Activated CD4-positive, alpha-beta T cell treated with anti-CD3 and anti-CD28 coated beads for 36 hours (primary cell): ENCODE results near the gene RNF125. TPM values are rescaled to one million over a fixed set of nuclear protein-coding genes. Genes with fewer than 3 reads are reported as not detected.
A peak's percentile ranks its signal among the peaks of the same experiment; 100 is the strongest.

Source experiments
- ATAC-seq: fragments of 200-7000 bp; cut with Tn5 transposase; one replicate; pipeline ENCODE4 v1.10.0; 2021; ENCODE audit warnings: mild to moderate bottlenecking, moderate library complexity
- CTCF ChIA-PET: fragments of 350-600 bp; sonication (Branson Sonifier 250); formaldehyde crosslinking; loops from one replicate; lab custom pipeline; 2021; ENCODE audit warnings: antibody characterized with exemption; lab: Charles Lee
- POLR2A ChIA-PET: fragments of 350-600 bp; sonication (Branson Sonifier 250); formaldehyde crosslinking; loops from one replicate; lab custom pipeline; 2021; ENCODE audit warnings: antibody characterized with exemption, inconsistent platforms; lab: Charles Lee
- DNase-seq: peaks from one replicate; pipeline ENCODE4 v3.0.0-alpha.2; 2020
- H3K27ac Mint-ChIP-seq: one replicate; pipeline ENCODE4 v1.8.0; 2021; ENCODE audit warnings: mixed read lengths
- H3K27me3 Mint-ChIP-seq: one replicate; pipeline ENCODE4 v1.8.0; 2021; ENCODE audit warnings: mixed read lengths
- H3K36me3 Mint-ChIP-seq: one replicate; pipeline ENCODE4 v1.8.0; 2021; ENCODE audit warnings: low read depth, mixed read lengths
- H3K4me1 Mint-ChIP-seq: one replicate; pipeline ENCODE4 v1.8.0; 2021; ENCODE audit warnings: mixed read lengths
- H3K4me3 Mint-ChIP-seq: one replicate; pipeline ENCODE4 v1.8.0; 2021; ENCODE audit warnings: mild to moderate bottlenecking, moderate library complexity, mixed read lengths
- H3K9me3 Mint-ChIP-seq: one replicate; pipeline ENCODE4 v1.8.0; 2021; ENCODE audit warnings: low read depth, mixed read lengths
- intact Hi-C, 2 experiments: fragments of 100-400 bp; cut with DNase I in 1 of 2; cut with micrococcal nuclease in 1 of 2; formaldehyde crosslinking; loops; one replicate each; pipeline versions ENCODE4 v1.14.2 to v1.15.1; 2022 to 2024; cut with DNase I, micrococcal nuclease
- total RNA-seq, 2 experiments: library from RNA; stranded (reverse); gene quantifications; one replicate each; pipeline ENCODE4 v1.2.3, GENCODE V29; 2021

RNF125 gene
- total RNA-seq, 2 experiments from 2014 or later: 21.6 to 22.2 TPM

- Mint-ChIP-seq H3K9me3 (no peaks in the 10 kb centered on the region), H3K4me3 (peak overlapping the region; percentile 44), H3K27me3 (no peaks in the 10 kb centered on the region), H3K27ac (peak overlapping the region; percentile 70), H3K36me3 (peaks cover 27% of the 10 kb centered on the region), H3K4me1 (peaks cover 72% of the 10 kb centered on the region)
- intact Hi-C loops: loop anchor here in 1 of 2 experiments (2.0 kb wide), 1 partner anchor 14 kb away; no protein-coding TSS in a partner anchor
- CTCF ChIA-PET: interaction anchor here (0.6 to 1.7 kb wide), 7 partner anchors 8 to 155 kb away, joined by 3 to 7 read pairs (median 3); partner anchors contain the start of gene RNF125
- ATAC-seq (peak; percentile 43), DNase-seq (no peak)
- POLR2A ChIA-PET: interaction anchor here (0.7 to 1.0 kb wide), 4 partner anchors 11 to 83 kb away, joined by 3 to 4 read pairs (median 3); partner anchors contain the start of gene TRAPPC8
Measured at GRCh38 chr18:32026491-32027086, 8.0 kb downstream of the RNF125 start.

GRCh38 chr18:32029558-32029957 is 10.9 kb downstream of the RNF125 start:
- DNase-seq: no peak
- ATAC-seq: peak; percentile 60
- Mint-ChIP-seq H3K27ac (peak overlapping the region; percentile 72), H3K27me3 (no peaks in the 10 kb centered on the region), H3K4me1 (peaks cover 84% of the 10 kb centered on the region), H3K9me3 (no peaks in the 10 kb centered on the region), H3K36me3 (peaks cover 40% of the 10 kb centered on the region), H3K4me3 (no peak overlapping the region)
- CTCF ChIA-PET: interaction anchor here (0.7 to 1.1 kb wide), 2 partner anchors 10 to 61 kb away, joined by 3 to 7 read pairs; no protein-coding TSS in a partner anchor
- intact Hi-C loops: no loop called here
- POLR2A ChIA-PET: no interaction called here

GRCh38 chr18:32032609-32033008 is 14.0 kb downstream of the RNF125 start:
- DNase-seq (no peak), ATAC-seq (no peak)
- peaks cover 1% of the 10 kb centered on the region for H3K9me3 Mint-ChIP-seq
- H3K27me3 Mint-ChIP-seq: no peaks in the 10 kb centered on the region
- intact Hi-C loops: no loop called here
- peaks cover 45% of the 10 kb centered on the region for H3K36me3 Mint-ChIP-seq
- H3K27ac Mint-ChIP-seq: peak overlapping the region; percentile 15
- no peak overlapping the region for H3K4me3 Mint-ChIP-seq
- POLR2A ChIA-PET: no interaction called here
- peaks cover 85% of the 10 kb centered on the region for H3K4me1 Mint-ChIP-seq
- CTCF ChIA-PET: interaction anchor here (1.0 to 1.1 kb wide), 2 partner anchors 11 to 12 kb away, joined by 3 read pairs; no protein-coding TSS in a partner anchor

- peaks cover 83% of the 10 kb centered on the region for H3K4me1 Mint-ChIP-seq
- DNase-seq (no peak), ATAC-seq (peak; percentile 64)
- H3K27ac Mint-ChIP-seq: peak overlapping the region; percentile 84
- no peak overlapping the region for H3K4me3 Mint-ChIP-seq
- ChIA-PET CTCF (interaction anchor here (0.6 to 1.4 kb wide), 6 partner anchors 12 to 18 kb away, joined by 3 to 4 read pairs (median 3); partner anchors contain the start of gene RNF125), POLR2A (interaction anchor here (0.6 to 2.0 kb wide), 6 partner anchors 10 to 75 kb away, joined by 3 to 20 read pairs (median 4); partner anchors contain the start of gene RNF125)
- H3K9me3 Mint-ChIP-seq: peaks cover 2% of the 10 kb centered on the region
- no peaks in the 10 kb centered on the region for H3K27me3 Mint-ChIP-seq
- intact Hi-C loops: loop anchor here (1.0 to 2.0 kb wide), 2 partner anchors 18 kb away; partner anchors contain the start of gene RNF125 (in 2 of the 2)
- peaks cover 51% of the 10 kb centered on the region for H3K36me3 Mint-ChIP-seq
Measured at GRCh38 chr18:32036506-32037180, 18.0 kb downstream of the RNF125 start.

DNA sequence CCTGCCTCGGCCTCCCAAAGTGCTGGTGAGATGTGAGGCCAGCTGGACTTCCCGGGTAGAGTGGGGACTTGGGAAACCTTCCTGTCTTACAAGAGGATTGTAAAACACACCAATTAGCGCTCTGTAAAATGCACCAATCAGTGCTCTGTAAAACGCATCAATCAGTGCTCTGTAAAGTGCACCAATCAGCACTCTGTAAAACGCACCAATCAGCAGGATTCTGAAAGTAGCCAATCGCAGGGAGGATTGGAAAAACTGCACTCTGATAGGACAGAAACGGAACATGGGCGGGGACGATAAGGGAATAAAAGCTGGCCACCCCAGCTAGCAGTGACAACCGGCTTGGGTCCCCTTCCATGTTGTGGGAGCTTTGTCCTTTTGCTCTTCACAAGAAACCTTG is 19.0 kb downstream of the RNF125 start:
- Mint-ChIP-seq H3K36me3 (peaks cover 53% of the 10 kb centered on the region), H3K4me3 (no peak overlapping the region), H3K27me3 (no peaks in the 10 kb centered on the region), H3K9me3 (peaks cover 2% of the 10 kb centered on the region), H3K4me1 (peaks cover 85% of the 10 kb centered on the region), H3K27ac (peak overlapping the region; percentile 84)
- intact Hi-C loops: loop anchor here in 1 of 2 experiments (2.0 kb wide), 1 partner anchor 19 kb away; the partner anchor contains the start of gene RNF125
- POLR2A ChIA-PET: interaction anchor here (1.2 to 2.0 kb wide), 2 partner anchors 11 to 12 kb away, joined by 4 to 20 read pairs; no protein-coding TSS in a partner anchor
- no peak for ATAC-seq
- CTCF ChIA-PET: interaction anchor here (0.6 to 2.0 kb wide), 3 partner anchors 11 to 15 kb away, joined by 3 to 7 read pairs (median 4); no protein-coding TSS in a partner anchor
- DNase-seq: no peak

DNA sequence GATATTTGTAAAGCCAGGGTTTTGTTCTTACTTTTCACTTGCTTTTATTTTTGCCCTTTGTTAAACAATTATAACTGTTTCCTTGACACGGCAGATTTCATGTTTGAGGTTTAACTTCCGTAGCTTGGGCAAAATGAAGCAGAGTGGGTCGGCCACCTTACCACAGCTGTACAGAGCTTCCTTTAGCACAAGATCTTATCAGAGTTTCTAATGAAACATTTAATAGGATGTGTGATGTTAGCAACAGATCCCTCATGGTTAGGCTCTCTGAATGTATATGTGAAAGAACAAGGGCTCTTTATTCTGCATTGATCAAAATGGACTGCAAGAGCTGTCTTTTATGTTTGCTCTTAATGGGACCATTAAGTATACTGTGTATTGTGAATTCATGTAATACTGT is 22.3 kb downstream of the RNF125 start:
- POLR2A ChIA-PET: interaction anchor here (0.6 to 1.2 kb wide), 3 partner anchors 9 to 23 kb away, joined by 3 to 4 read pairs (median 4); partner anchors contain the start of gene RNF125
- Mint-ChIP-seq H3K27ac (peak overlapping the region; percentile 87), H3K36me3 (peaks cover 54% of the 10 kb centered on the region), H3K4me3 (peak overlapping the region; percentile 47), H3K4me1 (peaks cover 58% of the 10 kb centered on the region), H3K9me3 (peaks cover 2% of the 10 kb centered on the region), H3K27me3 (no peaks in the 10 kb centered on the region)
- CTCF ChIA-PET: interaction anchor here (0.5 to 1.2 kb wide), 7 partner anchors 9 to 541 kb away, joined by 3 to 5 read pairs (median 3); no protein-coding TSS in a partner anchor
- DNase-seq (peak; percentile 58), ATAC-seq (peak; percentile 67)
- intact Hi-C loops: loop anchor here in 1 of 2 experiments (1.0 to 2.0 kb wide), 2 partner anchors 8 to 14 kb away; no protein-coding TSS in a partner anchor

GRCh38 chr18:32042337-32042736 is 23.7 kb downstream of the RNF125 start:
- CTCF ChIA-PET: interaction anchor here (1.5 kb wide), 1 partner anchor 18 kb away, joined by 3 read pairs; no protein-coding TSS in a partner anchor
- Mint-ChIP-seq H3K4me1 (peaks cover 49% of the 10 kb centered on the region), H3K36me3 (peaks cover 46% of the 10 kb centered on the region), H3K4me3 (no peak overlapping the region), H3K27ac (peak overlapping the region; percentile 24), H3K27me3 (no peaks in the 10 kb centered on the region), H3K9me3 (peaks cover 2% of the 10 kb centered on the region)
- DNase-seq: no peak
- intact Hi-C loops: no loop called here
- no peak for ATAC-seq
- POLR2A ChIA-PET: interaction anchor here (0.6 kb wide), 1 partner anchor 49 kb away, joined by 4 read pairs; the partner anchor contains the start of gene RNF138

DNA sequence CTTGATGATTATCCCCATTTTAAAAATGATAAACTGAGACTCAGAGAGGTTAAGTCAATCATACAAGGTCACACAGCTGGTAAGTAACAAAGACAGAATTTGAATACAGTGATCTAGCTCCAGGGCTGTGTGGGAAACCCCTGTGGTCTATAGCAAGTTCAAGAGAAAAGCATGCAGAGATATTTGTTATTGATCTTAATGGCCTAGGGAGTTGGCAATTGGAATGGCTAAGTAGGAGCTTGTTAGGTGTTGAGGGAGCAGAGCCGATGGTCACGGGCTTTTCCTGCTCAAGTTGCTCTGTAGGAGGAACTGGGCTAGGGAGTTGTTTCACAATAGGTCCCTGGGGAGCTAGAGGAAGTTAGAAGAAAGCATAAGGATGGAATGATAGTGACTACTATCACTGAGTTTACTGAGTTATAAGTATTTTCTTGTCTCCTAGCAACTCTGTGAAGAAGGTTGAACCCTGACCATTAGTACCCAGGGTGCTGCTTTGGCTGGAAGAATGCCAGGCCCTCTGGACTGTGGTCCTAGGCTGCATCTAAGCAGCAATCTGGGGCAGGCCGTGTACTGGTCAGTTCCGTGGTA is 30.0 kb downstream of the RNF125 start:
- Mint-ChIP-seq H3K36me3 (peaks cover 34% of the 10 kb centered on the region), H3K9me3 (no peaks in the 10 kb centered on the region), H3K4me1 (peaks cover 42% of the 10 kb centered on the region), H3K27ac (peak overlapping the region; percentile 84), H3K27me3 (no peaks in the 10 kb centered on the region), H3K4me3 (no peak overlapping the region)
- CTCF ChIA-PET: interaction anchor here (0.6 to 3.1 kb wide), 9 partner anchors 12 to 153 kb away, joined by 3 to 20 read pairs (median 3); partner anchors contain the start of gene RNF125
- intact Hi-C loops: loop anchor here (1.0 kb wide), 2 partner anchors 7 to 44 kb away; no protein-coding TSS in a partner anchor
- POLR2A ChIA-PET: interaction anchor here (0.6 to 1.8 kb wide), 5 partner anchors 10 to 41 kb away, joined by 3 to 10 read pairs (median 4); no protein-coding TSS in a partner anchor
- DNase-seq (peak; percentile 52), ATAC-seq (peak; percentile 62)

- Mint-ChIP-seq H3K4me3 (peak overlapping the region; percentile 45), H3K36me3 (peaks cover 34% of the 10 kb centered on the region), H3K4me1 (peaks cover 46% of the 10 kb centered on the region), H3K27me3 (no peaks in the 10 kb centered on the region), H3K9me3 (no peaks in the 10 kb centered on the region), H3K27ac (peak overlapping the region; percentile 84)
- ATAC-seq (peak; percentile 68), DNase-seq (peak; percentile 64)
- CTCF ChIA-PET: interaction anchor here (0.7 to 3.1 kb wide), 9 partner anchors 9 to 35 kb away, joined by 3 to 20 read pairs (median 4); partner anchors contain the start of gene RNF125
- POLR2A ChIA-PET: interaction anchor here (0.9 to 2.0 kb wide), 5 partner anchors 9 to 30 kb away, joined by 3 to 20 read pairs (median 4); no protein-coding TSS in a partner anchor
- intact Hi-C loops: loop anchor here (1.0 to 5.0 kb wide), 4 partner anchors 8 to 43 kb away; partner anchors contain the start of genes RNF125 (in 1 of the 2) and RNF138 (in 1 of the 2)
Measured at GRCh38 chr18:32049393-32050171, 31.0 kb downstream of the RNF125 start.
